Vagina (tissue), 2 donors: ENCODE results near the gene HIPK2. TPM values are rescaled to one million over a fixed set of nuclear protein-coding genes. Genes with fewer than 3 reads are reported as not detected.

Source experiments
- DNase-seq, 2 donors: peaks; one replicate each; pipeline ENCODE4 v3.0.0-alpha.2; 2017; ENCODE audit errors: extremely low spot score in 2 of 2
- H3K27ac ChIP-seq: fragments of 200-600 bp; sonication (generic); one replicate; pipeline ENCODE4 v1.5.1; 2019
- H3K27me3 ChIP-seq: fragments of 200-600 bp; sonication (generic); one replicate; pipeline ENCODE4 v1.5.1; 2019
- H3K36me3 ChIP-seq, 2 donors: fragments of 200-600 bp; sonication (generic); one replicate each; pipeline ENCODE4 v1.5.1; 2017 to 2019
- H3K4me1 ChIP-seq: fragments of 200-600 bp; sonication (generic); one replicate; pipeline ENCODE4 v1.5.1; 2019
- H3K4me3 ChIP-seq, 2 donors: fragments of 200-600 bp; sonication (generic); 1 replicate in 1 of 2; 2 replicates in 1 of 2; pipeline ENCODE4 v1.5.1; 2016 to 2019
- H3K9me3 ChIP-seq: fragments of 200-600 bp; sonication (generic); one replicate; pipeline ENCODE4 v1.5.1; 2019
- CTCF ChIP-seq, 3 experiments: fragments of 450-650 bp in 2 of 3; fragments of 200-600 bp in 1 of 3; sonication (generic) in 1 of 3; IDR thresholded peaks; one replicate each; pipeline ENCODE4 v1.5.1; 2017 to 2019; ENCODE audit warnings: antibody characterized with exemption in 3 of 3, mild to moderate bottlenecking in 2 of 3, moderate library complexity in 2 of 3
- POLR2A ChIP-seq, 2 donors: fragments of 450-650 bp; IDR thresholded peaks; one replicate each; pipeline ENCODE4 v1.6.1; 2017; ENCODE audit warnings: antibody characterized with exemption in 2 of 2, mild to moderate bottlenecking in 2 of 2, moderate library complexity in 2 of 2
- POLR2AphosphoS5 ChIP-seq, 2 donors: sonication (generic); formaldehyde crosslinking; IDR thresholded peaks; one replicate each; pipeline ENCODE4 v1.9.0; 2017; ENCODE audit warnings: antibody characterized with exemption in 2 of 2, mild to moderate bottlenecking in 2 of 2, low read depth in 1 of 2; ENCODE audit not compliant: insufficient read depth in 1 of 2
- intact Hi-C: fragments of 100-400 bp; cut with DNase I; formaldehyde crosslinking; loops from one replicate; pipeline ENCODE4 v1.15.1; 2023
- total RNA-seq: library from RNA; depleted of rRNA; stranded (reverse); fragments of >200 nt; gene quantifications from one replicate; pipeline ENCODE4 v1.2.3, GENCODE V29; 2016

The HIPK2 gene
- total RNA-seq, 1 donor from 2014 or later = 21.9 TPM

GRCh38 chr7:139635526-139636302 is 142.1 kb downstream of the HIPK2 start:
- TF ChIP-seq POLR2A (IDR thresholded peaks at IDR 0.05) (no peak), POLR2AphosphoS5 (IDR thresholded peaks at IDR 0.05; ENCODE audit: insufficient read depth in 1 of 2, low read depth in 1 of 2) (no peak), CTCF (IDR thresholded peaks at IDR 0.05) (no peak)
- Histone ChIP-seq H3K9me3 (no peaks in the 10 kb centered on the region), H3K36me3 (peaks cover 0 to 10% of the 10 kb centered on the region in 2 donors), H3K27me3 (no peaks in the 10 kb centered on the region), H3K27ac (no peak overlapping the region), H3K4me3 (no peak overlapping the region), H3K4me1 (no peaks in the 10 kb centered on the region)
- no peak for DNase-seq
- intact Hi-C loops = loop anchor here (5.0 kb wide), 1 partner anchor 367 kb away; no protein-coding TSS in a partner anchor

GRCh38 chr7:139634087-139634486 is 143.7 kb downstream of the HIPK2 start:
- H3K4me3 ChIP-seq = no peak overlapping the region
- DNase-seq = no peak
- no peak overlapping the region for H3K27ac ChIP-seq
- no peaks in the 10 kb centered on the region for H3K4me1 ChIP-seq
- TF ChIP-seq POLR2A (IDR thresholded peaks at IDR 0.05) = no peak
- TF ChIP-seq POLR2AphosphoS5 (IDR thresholded peaks at IDR 0.05; ENCODE audit: insufficient read depth in 1 of 2, low read depth in 1 of 2) = no peak
- TF ChIP-seq CTCF (IDR thresholded peaks at IDR 0.05) = no peak
- H3K27me3 ChIP-seq = no peaks in the 10 kb centered on the region
- no peaks in the 10 kb centered on the region for H3K9me3 ChIP-seq
- H3K36me3 ChIP-seq = peaks cover 0 to 17% of the 10 kb centered on the region in 2 donors
- intact Hi-C loops = no loop called here

GRCh38 chr7:139631520-139632031 is 146.2 kb downstream of the HIPK2 start:
- intact Hi-C loops = no loop called here
- peaks cover 0 to 34% of the 10 kb centered on the region in 2 donors for H3K36me3 ChIP-seq
- no peak for DNase-seq
- TF ChIP-seq POLR2A (IDR thresholded peaks at IDR 0.05) (no peak), POLR2AphosphoS5 (IDR thresholded peaks at IDR 0.05; ENCODE audit: insufficient read depth in 1 of 2, low read depth in 1 of 2) (no peak), CTCF (IDR thresholded peaks at IDR 0.05) (no peak)
- no peaks in the 10 kb centered on the region for H3K27me3 ChIP-seq
- H3K4me1 ChIP-seq = no peaks in the 10 kb centered on the region
- H3K9me3 ChIP-seq = no peaks in the 10 kb centered on the region
- H3K4me3 ChIP-seq = no peak overlapping the region
- H3K27ac ChIP-seq = no peak overlapping the region

GRCh38 chr7:139630643-139631519 is 146.9 kb downstream of the HIPK2 start:
- no peaks in the 10 kb centered on the region for H3K27me3 ChIP-seq
- intact Hi-C loops = no loop called here
- TF ChIP-seq POLR2A (IDR thresholded peaks at IDR 0.05) (no peak), CTCF (IDR thresholded peaks at IDR 0.05) (no peak)
- H3K27ac ChIP-seq = no peak overlapping the region
- no peaks in the 10 kb centered on the region for H3K4me1 ChIP-seq
- no peaks in the 10 kb centered on the region for H3K9me3 ChIP-seq
- H3K36me3 ChIP-seq = peaks cover 0 to 41% of the 10 kb centered on the region in 2 donors
- DNase-seq = no peak
- H3K4me3 ChIP-seq = no peak overlapping the region
